A549 (cell line): ENCODE measurements around the gene SFI1. TPM values are rescaled to one million over a fixed set of nuclear protein-coding genes. Genes with fewer than 3 reads are reported as not detected.
"Not testable (repeated sequence)": the region's sequence is repeated elsewhere in the genome, so short reads cannot be mapped to it uniquely, and the experiment has no call there.

Source experiments
- ATAC-seq, 2 experiments: fragments of 200-7000 bp in 1 of 2; fragments of >200 bp in 1 of 2; cut with Nextera tagmentation in 1 of 2; cut with Tn5 transposase in 1 of 2; 3 replicates each; pipeline versions ENCODE4 v1.8.0 to v1.9.1; 2018 to 2020; ENCODE audit warnings: mild to moderate bottlenecking in 1 of 2, moderate library complexity in 1 of 2
- CTCF ChIA-PET: fragments of 300-600 bp; sonication (Branson Sonifier 250); formaldehyde crosslinking; extraction: SDS; loops from one replicate; lab custom pipeline; 2021; ENCODE audit warnings: antibody characterized with exemption, inconsistent platforms; lab: Yijun Ruan, JAX
- POLR2A ChIA-PET: fragments of 350-600 bp; formaldehyde crosslinking; extraction: SDS; loops from one replicate; lab custom pipeline; 2021; ENCODE audit warnings: antibody characterized with exemption, inconsistent platforms; lab: Yijun Ruan, JAX
- DNase-seq, 2 experiments: peaks; one replicate each; pipeline versions ENCODE4 v3.0.0 to v3.0.0-alpha.2; 2011 to 2016; ENCODE audit warnings: low read depth in 1 of 2, low spot score in 1 of 2
- FAIRE-seq: peaks from 2 replicates; lab custom pipeline; 2011; peaks lifted over from hg19 to GRCh38; lab: Jason Lieb, UNC
- H3K27ac ChIP-seq, 2 experiments: fragments of >200 bp; sonication (Bioruptor Twin); formaldehyde crosslinking; 3 replicates each; pipeline ENCODE4 v1.5.1; 2016 to 2017
- H3K4me1 ChIP-seq: fragments of >200 bp; sonication (Bioruptor Twin); formaldehyde crosslinking; 3 replicates; pipeline ENCODE4 v1.6.1; 2016
- H3K4me2 ChIP-seq: fragments of >200 bp; sonication (Bioruptor Twin); formaldehyde crosslinking; 3 replicates; pipeline ENCODE4 v1.6.1; 2016
- H3K4me3 ChIP-seq: fragments of >200 bp; sonication (Bioruptor Twin); formaldehyde crosslinking; 3 replicates; pipeline ENCODE4 v1.5.1; 2016
- H3K9me3 ChIP-seq: fragments of >200 bp; sonication (Bioruptor Twin); formaldehyde crosslinking; 3 replicates; pipeline ENCODE4 v1.6.1; 2016
- CBX2 ChIP-seq: fragments of 200-600 bp; sonication (generic); IDR thresholded peaks from 2 replicates; pipeline ENCODE4 v1.6.1; 2016; ENCODE audit warnings: low read depth, mild to moderate bottlenecking, borderline replicate concordance
- CEBPB ChIP-seq, 2 experiments: fragments of >200 bp in 1 of 2; sonication (Bioruptor Twin) in 1 of 2; formaldehyde crosslinking in 1 of 2; IDR thresholded peaks; 2 replicates each; pipeline ENCODE4 v1.6.1; 2012 to 2016
- CTCF ChIP-seq: fragments of >200 bp; sonication (Bioruptor Twin); formaldehyde crosslinking; IDR thresholded peaks from 3 replicates; pipeline ENCODE4 v1.5.1; 2016
- EHF ChIP-seq: fragments of 250-450 bp; sonication (Bioruptor Pico); IDR thresholded peaks from 2 replicates; pipeline ENCODE4 v1.5.0; 2020; ENCODE audit warnings: mild to moderate bottlenecking
- EHMT2 ChIP-seq: fragments of 200-600 bp; sonication (generic); IDR thresholded peaks from 2 replicates; pipeline ENCODE4 v1.6.1; 2016; ENCODE audit warnings: antibody characterized with exemption, low read depth, mild to moderate bottlenecking, moderate library complexity
- ESRRA ChIP-seq: fragments of 150-350 bp; IDR thresholded peaks from 2 replicates; pipeline ENCODE4 v1.6.1; 2014; ENCODE audit warnings: mild to moderate bottlenecking, low read length, borderline replicate concordance
- FOSL2 ChIP-seq, 2 experiments: fragments of 450-650 bp in 1 of 2; fragments of >200 bp in 1 of 2; sonication (Bioruptor Twin) in 1 of 2; formaldehyde crosslinking; IDR thresholded peaks; 2 replicates each; pipeline versions ENCODE4 v1.5.0 to v1.6.1; 2016 to 2020; ENCODE audit warnings: mild to moderate bottlenecking in 1 of 2, moderate library complexity in 1 of 2
- HDAC2 ChIP-seq: fragments of 200-600 bp; sonication (generic); IDR thresholded peaks from 2 replicates; pipeline ENCODE4 v1.6.1; 2016
- HEYL ChIP-seq: fragments of 250-450 bp; sonication (Bioruptor Pico); IDR thresholded peaks from 2 replicates; pipeline ENCODE4 v1.8.0; 2021; ENCODE audit warnings: mild to moderate bottlenecking, moderate library complexity
- HMGXB4 ChIP-seq: fragments of 250-450 bp; sonication (Bioruptor Pico); IDR thresholded peaks from 2 replicates; pipeline ENCODE4 v1.5.0; 2021; ENCODE audit warnings: mild to moderate bottlenecking, moderate library complexity, borderline replicate concordance
- HOXA7 ChIP-seq: fragments of 250-450 bp; sonication (Bioruptor Pico); IDR thresholded peaks from 2 replicates; pipeline ENCODE4 v1.5.0; 2020; ENCODE audit warnings: mild to moderate bottlenecking, moderate library complexity
- HOXB5 ChIP-seq: fragments of 250-450 bp; sonication (Bioruptor Pico); IDR thresholded peaks from 2 replicates; pipeline ENCODE4 v1.5.0; 2020; ENCODE audit warnings: mild to moderate bottlenecking, moderate library complexity
- JUNB ChIP-seq: fragments of >200 bp; sonication (Bioruptor Twin); formaldehyde crosslinking; IDR thresholded peaks from 2 replicates; pipeline ENCODE4 v1.6.1; 2016
- MAFK ChIP-seq: fragments of 450-650 bp; IDR thresholded peaks from 2 replicates; pipeline ENCODE4 v1.6.1; 2014; ENCODE audit not compliant: partially characterized antibody
- MAX ChIP-seq: IDR thresholded peaks from 2 replicates; pipeline ENCODE4 v1.6.1; 2012
- NPAS2 ChIP-seq: fragments of 250-450 bp; sonication (Bioruptor Pico); IDR thresholded peaks from 2 replicates; pipeline ENCODE4 v1.8.0; 2022; ENCODE audit warnings: mild to moderate bottlenecking, moderate library complexity, borderline replicate concordance
- PHF8 ChIP-seq: fragments of 200-600 bp; sonication (generic); IDR thresholded peaks from 2 replicates; pipeline ENCODE4 v1.6.1; 2016; ENCODE audit warnings: low read depth, mild to moderate bottlenecking, antibody characterized with exemption, moderate library complexity, borderline replicate concordance
- POLR2A ChIP-seq: IDR thresholded peaks from 2 replicates; pipeline ENCODE4 v1.6.1; 2012; ENCODE audit warnings: mild to moderate bottlenecking, low read length
- POLR2AphosphoS2 ChIP-seq: conservative IDR thresholded peaks from 2 replicates; pipeline ENCODE4 v1.6.1; 2012; ENCODE audit warnings: low read length, improper control_type of control experiment, inconsistent platforms
- RAD21 ChIP-seq, 2 experiments: fragments of >200 bp in 1 of 2; sonication (Bioruptor Twin) in 1 of 2; formaldehyde crosslinking in 1 of 2; IDR thresholded peaks in 1 of 2; conservative IDR thresholded peaks in 1 of 2; 2 replicates in 1 of 2; 3 replicates in 1 of 2; pipeline ENCODE4 v1.6.1; 2012 to 2018; ENCODE audit warnings: inconsistent platforms in 1 of 2
- RCOR1 ChIP-seq: fragments of 150-350 bp; IDR thresholded peaks from 2 replicates; pipeline ENCODE4 v1.6.1; 2014; ENCODE audit warnings: antibody characterized with exemption, low read length, low read depth
- RFX5 ChIP-seq: fragments of 450-650 bp; IDR thresholded peaks from 2 replicates; pipeline ENCODE4 v1.7.1; 2014; ENCODE audit warnings: antibody characterized with exemption, mild to moderate bottlenecking, moderate library complexity
- SREBF2 ChIP-seq: fragments of 450-650 bp; IDR thresholded peaks from 2 replicates; pipeline ENCODE4 v1.6.1; 2014; ENCODE audit warnings: mild to moderate bottlenecking, moderate library complexity
- TFCP2L1 ChIP-seq: fragments of 250-450 bp; sonication (Bioruptor Pico); IDR thresholded peaks from 2 replicates; pipeline ENCODE4 v1.5.0; 2021; ENCODE audit warnings: mild to moderate bottlenecking
- TP53 ChIP-seq: fragments of 250-450 bp; sonication (Bioruptor Pico); IDR thresholded peaks from 2 replicates; pipeline ENCODE4 v1.5.0; 2021; ENCODE audit warnings: mild to moderate bottlenecking, moderate library complexity
- WGBS: methylation state at CpG from one replicate; pipeline ENCODE4 v1.1.6; 2017; ENCODE audit errors: missing lambda C conversion rate; 5-methylcytosine and 5-hydroxymethylcytosine counted together
- polyA plus RNA-seq, 4 experiments: library from polyadenylated mRNA; depleted of rRNA in 3 of 4; stranded (reverse); fragments of >200 nt; fragmentation: RNase III in 1 of 4; extraction: RNeasy Plus Mini Kit Qiagen cat#74134 plus additional on column Dnase treatment in 1 of 4; gene quantifications; 2 replicates in 3 of 4; 3 replicates in 1 of 4; pipeline ENCODE4 v1.2.3, GENCODE V29; 2011 to 2017
- TF ChIP-seq, protein P1 (sequence below): IDR thresholded peaks from 2 replicates; pipeline ENCODE4 v1.6.1; 2012; ENCODE audit warnings: low read depth, borderline replicate concordance
- TF ChIP-seq, protein P2 (sequence below): fragments of 150-350 bp; IDR thresholded peaks from 2 replicates; pipeline ENCODE4 v1.6.1; 2014; ENCODE audit warnings: low read depth, mild to moderate bottlenecking, low read length

The SFI1 gene
- polyA plus RNA-seq, 2 of the 4 experiments (the other 2 are of a cell fraction): 6.8 to 17.9 TPM

DNA sequence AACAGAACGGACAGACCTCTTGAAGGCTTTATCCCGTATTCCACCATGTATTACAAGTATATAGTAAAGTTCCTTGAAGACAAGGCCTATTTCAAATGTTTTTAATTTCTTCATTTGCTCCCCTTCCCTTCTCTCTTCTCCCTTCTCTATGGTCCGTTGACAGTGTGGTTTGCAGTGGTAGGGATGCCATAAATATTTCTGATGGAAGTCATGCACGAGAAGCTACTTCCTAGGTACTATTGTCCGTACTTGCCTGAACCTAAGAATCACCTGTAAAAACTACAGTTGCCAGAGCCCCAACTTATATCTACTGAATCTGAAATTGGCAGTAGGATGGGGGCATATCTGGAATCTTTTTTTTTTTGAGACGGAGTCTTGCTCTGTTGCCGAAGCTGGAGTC lies 162.9 kb downstream of the SFI1 start:
- H3K9me3 ChIP-seq: no peaks in the 10 kb centered on the region
- POLR2A ChIA-PET: no interaction called here
- TF ChIP-seq RAD21 (conservative IDR thresholded peaks at IDR 0.05 in 1 of 2, IDR thresholded peaks at IDR 0.05 in 1 of 2): no peak
- no peak for TF ChIP-seq POLR2AphosphoS2
- no peak for TF ChIP-seq POLR2A
- no peak for TF ChIP-seq EHF
- TF ChIP-seq HMGXB4: no peak
- TF ChIP-seq HOXB5 (CRISPR knock-in tag): no peak
- TF ChIP-seq EHMT2: no peak
- no peak for TF ChIP-seq HOXA7 (CRISPR knock-in tag)
- no peak for TF ChIP-seq MAFK
- no peak for TF ChIP-seq FOSL2 (IDR thresholded peaks at IDR 0.05)
- no peak for TF ChIP-seq FOSL2 (CRISPR knock-in tag; IDR thresholded peaks at IDR 0.05)
- no peak for TF ChIP-seq HEYL
- TF ChIP-seq JUNB: no peak
- no peak for TF ChIP-seq SREBF2
- no peak for TF ChIP-seq HDAC2
- TF ChIP-seq, all 56 proteins: peak for 0
- ATAC-seq (no peak), DNase-seq (no peak), FAIRE-seq (no peak)
- Histone ChIP-seq H3K4me1 (0 out of 3 replicates have a peak, but pooled peaks cover 3% of the 10 kb centered on the region), H3K27ac (no peak overlapping the region), H3K4me3 (no peak overlapping the region), H3K4me2 (no peak overlapping the region)
- CTCF ChIA-PET: interaction anchor here (0.5 to 1.5 kb wide), 2 partner anchors 24 to 311 kb away, joined by 3 to 4 read pairs; no protein-coding TSS in a partner anchor
- 85% methylated on average over 7 of the region's 7 CpGs for WGBS

- ATAC-seq (peak; percentile 44 to 45; a peak in 3 of 6 replicates), DNase-seq (peak in 1 of 2 experiments; percentile 44)
- ChIA-PET POLR2A (interaction anchor here (1.0 to 2.2 kb wide), 3 partner anchors 10 to 162 kb away, joined by 3 to 8 read pairs (median 6); no protein-coding TSS in a partner anchor), CTCF (interaction anchor here (0.8 to 3.8 kb wide), 2 partner anchors 99 to 309 kb away, joined by 3 to 23 read pairs; no protein-coding TSS in a partner anchor)
- H3K4me1 ChIP-seq; FAIRE-seq; H3K9me3 ChIP-seq; TF ChIP-seq FOSL2 (IDR thresholded peaks at IDR 0.05): not testable (repeated sequence)
- Histone ChIP-seq H3K4me2 (peak overlapping the region; percentile 78), H3K4me3 (peak overlapping the region; percentile 72), H3K27ac (peak overlapping the region; percentile 80 to 90; a peak in 5 of 6 replicates)
- WGBS: 6% methylated on average over 10 of the region's 10 CpGs
- peak; percentile 45 for TF ChIP-seq FOSL2 (CRISPR knock-in tag; IDR thresholded peaks at IDR 0.05)
Measured at GRCh38 chr22:31660860-31661341, 164.6 kb downstream of the SFI1 start.

GRCh38 chr22:31661851-31662667 lies 165.7 kb downstream of the SFI1 start, which contains the start of gene PISD:
PISD (minus strand) TSS chr22:31662215; CDS start chr22:31662208, 7 bp downstream.
- H3K4me3 ChIP-seq: peak within 1 kb of the TSS; percentile 72
- ChIA-PET CTCF (interaction anchor here (0.6 to 3.8 kb wide), 4 partner anchors 7 to 308 kb away, joined by 3 to 23 read pairs (median 3); no protein-coding TSS in a partner anchor), POLR2A (interaction anchor here (0.6 to 2.2 kb wide), 13 partner anchors 8 to 812 kb away, joined by 3 to 10 read pairs (median 4); partner anchors contain the start of genes DEPDC5 and FBXO7)
- DNase-seq (peak; percentile 88 to 94), ATAC-seq (peak; percentile 92), FAIRE-seq (no peak)
- peak within 1 kb of the TSS; percentile 80 to 90 for H3K27ac ChIP-seq
- 1% methylated on average over 29 of the region's 52 CpGs for WGBS
- H3K9me3 ChIP-seq: no peaks in the 10 kb centered on the region
- H3K4me2 ChIP-seq: peak within 1 kb of the TSS; percentile 78
- 0 out of 3 replicates have a peak, but pooled peaks cover 3% of the 10 kb centered on the region for H3K4me1 ChIP-seq
- TF ChIP-seq RFX5 (no peak), TP53 (CRISPR knock-in tag) (no peak), NPAS2 (CRISPR knock-in tag) (no peak), CEBPB (IDR thresholded peaks at IDR 0.05) (no peak), TFCP2L1 (CRISPR knock-in tag) (no peak), CBX2 (no peak), CTCF (no peak), ESRRA (no peak), RCOR1 (no peak), HEYL (no peak), PHF8 (peak; percentile 58; the same call in 1 of the 2 replicates), HDAC2 (no peak), HOXB5 (CRISPR knock-in tag) (no peak), MAX (peak; percentile 69)
- TF ChIP-seq, protein P1, sequence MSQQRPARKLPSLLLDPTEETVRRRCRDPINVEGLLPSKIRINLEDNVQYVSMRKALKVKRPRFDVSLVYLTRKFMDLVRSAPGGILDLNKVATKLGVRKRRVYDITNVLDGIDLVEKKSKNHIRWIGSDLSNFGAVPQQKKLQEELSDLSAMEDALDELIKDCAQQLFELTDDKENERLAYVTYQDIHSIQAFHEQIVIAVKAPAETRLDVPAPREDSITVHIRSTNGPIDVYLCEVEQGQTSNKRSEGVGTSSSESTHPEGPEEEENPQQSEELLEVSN: no peak
- TF ChIP-seq, protein P2, sequence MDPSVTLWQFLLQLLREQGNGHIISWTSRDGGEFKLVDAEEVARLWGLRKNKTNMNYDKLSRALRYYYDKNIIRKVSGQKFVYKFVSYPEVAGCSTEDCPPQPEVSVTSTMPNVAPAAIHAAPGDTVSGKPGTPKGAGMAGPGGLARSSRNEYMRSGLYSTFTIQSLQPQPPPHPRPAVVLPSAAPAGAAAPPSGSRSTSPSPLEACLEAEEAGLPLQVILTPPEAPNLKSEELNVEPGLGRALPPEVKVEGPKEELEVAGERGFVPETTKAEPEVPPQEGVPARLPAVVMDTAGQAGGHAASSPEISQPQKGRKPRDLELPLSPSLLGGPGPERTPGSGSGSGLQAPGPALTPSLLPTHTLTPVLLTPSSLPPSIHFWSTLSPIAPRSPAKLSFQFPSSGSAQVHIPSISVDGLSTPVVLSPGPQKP: no peak
